ENCODE data around the gene PDIK1L.

DNA sequence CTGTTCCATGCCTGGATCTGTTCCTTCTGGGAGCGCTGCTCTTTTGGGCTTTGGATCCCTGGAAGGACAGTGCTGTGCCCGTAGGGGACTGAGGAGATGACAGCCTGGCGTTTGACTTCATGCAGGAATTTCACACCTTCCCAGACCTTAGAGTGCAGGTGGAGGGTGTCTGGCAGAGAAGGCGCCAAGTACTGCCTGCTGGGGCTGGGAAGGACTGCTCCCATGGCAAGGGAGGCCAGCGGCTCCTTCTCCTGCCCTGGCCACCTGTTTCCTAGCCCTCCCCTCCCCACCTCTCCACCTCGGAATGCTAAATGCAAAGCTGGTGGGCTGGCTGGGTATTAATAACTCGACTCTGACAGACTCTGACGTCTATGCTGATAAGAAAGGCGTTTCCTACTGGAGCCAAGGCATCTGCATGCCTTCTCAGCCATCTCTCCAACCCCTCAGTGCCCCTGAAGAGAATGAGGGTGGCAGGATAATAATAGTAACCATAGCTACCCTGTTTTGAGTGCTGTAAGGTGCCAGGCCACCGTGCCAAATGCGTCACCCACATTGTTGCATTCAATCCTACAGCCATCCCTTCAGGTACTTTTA is 17.5 kb upstream of the PDIK1L start:
- TF ChIP-seq POLR2A (IDR thresholded peaks at IDR 0.05) (no peak), POLR2AphosphoS5 (IDR thresholded peaks at IDR 0.05) (no peak)
